Caco-2 (cell line): Measurements from ENCODE around the gene GCH1. TPM values are rescaled to one million over a fixed set of nuclear protein-coding genes. Genes with fewer than 3 reads are reported as not detected.

Experiments
- BruUV-seq: library from RNA; stranded (reverse); fragments of 400-500 nt; replicated peaks from 2 replicates; lab custom pipeline; 2021; lab: Mats Ljungman, UMichigan
- CTCF ChIA-PET: fragments of 300-600 bp; sonication (Branson Sonifier 250); formaldehyde crosslinking; loops from one replicate; lab custom pipeline; 2022; ENCODE audit warnings: antibody characterized with exemption; lab: Charles Lee
- POLR2A ChIA-PET: fragments of 300-600 bp; sonication (Branson Sonifier 250); formaldehyde crosslinking; loops from one replicate; lab custom pipeline; 2022; ENCODE audit warnings: antibody characterized with exemption; lab: Charles Lee
- DNase-seq, 2 experiments: peaks; one replicate each; pipeline versions ENCODE4 v3.0.0 to v3.0.0-alpha.2; 2020 to 2022
- H3K27me3 ChIP-seq: replicated peaks from 2 replicates; pipeline ENCODE4 v1.6.0; 2011; ENCODE audit warnings: low read length; ENCODE audit not compliant: control insufficient read depth, insufficient read depth
- H3K36me3 ChIP-seq: 2 replicates; pipeline ENCODE4 v1.5.1; 2011; ENCODE audit warnings: low read length; ENCODE audit not compliant: control insufficient read depth, insufficient read depth
- H3K4me1 ChIP-seq: fragments of 250-450 bp; sonication (Bioruptor Pico); 2 replicates; pipeline ENCODE4 v1.5.1; 2020; ENCODE audit warnings: mild to moderate bottlenecking
- H3K4me3 ChIP-seq: 2 replicates; pipeline ENCODE4 v1.5.1; 2011; ENCODE audit warnings: low read depth, mild to moderate bottlenecking, control low read depth, low read length
- H3K9me3 ChIP-seq: fragments of 250-450 bp; sonication (Bioruptor Pico); 2 replicates; pipeline ENCODE4 v1.5.1; 2020; ENCODE audit warnings: mild to moderate bottlenecking, moderate library complexity
- H3K27ac Mint-ChIP-seq: one replicate; pipeline ENCODE4 v1.8.0; 2022; ENCODE audit warnings: mixed read lengths; ENCODE audit not compliant: unreplicated experiment
- H3K27me3 Mint-ChIP-seq: one replicate; pipeline ENCODE4 v1.8.0; 2022; ENCODE audit warnings: mixed read lengths; ENCODE audit not compliant: insufficient read depth, unreplicated experiment
- H3K36me3 Mint-ChIP-seq: one replicate; pipeline ENCODE4 v1.8.0; 2022; ENCODE audit warnings: mild to moderate bottlenecking, mixed read lengths; ENCODE audit not compliant: insufficient read depth, unreplicated experiment
- H3K4me1 Mint-ChIP-seq: one replicate; pipeline ENCODE4 v1.8.0; 2022; ENCODE audit warnings: low read depth, mixed read lengths; ENCODE audit not compliant: unreplicated experiment
- H3K4me3 Mint-ChIP-seq: one replicate; pipeline ENCODE4 v1.8.0; 2022; ENCODE audit warnings: mild to moderate bottlenecking, moderate library complexity, mixed read lengths; ENCODE audit not compliant: unreplicated experiment
- H3K9me3 Mint-ChIP-seq: one replicate; pipeline ENCODE4 v1.8.0; 2022; ENCODE audit warnings: mixed read lengths; ENCODE audit not compliant: unreplicated experiment
- intact Hi-C: fragments of 100-400 bp; cut with micrococcal nuclease; formaldehyde crosslinking; loops from one replicate; pipeline ENCODE4 v1.10.0; 2022; ENCODE audit not compliant: unreplicated experiment
- total RNA-seq: library from RNA; stranded (reverse); gene quantifications from 2 replicates; pipeline ENCODE4 v1.2.3, GENCODE V29; 2022
- TF ChIP-seq, protein P1 (sequence below), 2 experiments: fragments of 200-600 bp in 1 of 2; IDR thresholded peaks; 1 replicate in 1 of 2; 2 replicates in 1 of 2; pipeline versions ENCODE4 v1.5.1 to v1.8.0; 2011 to 2022; ENCODE audit warnings: antibody characterized with exemption in 1 of 2, control low read depth in 1 of 2, inconsistent platforms in 1 of 2, low read depth in 1 of 2, low read length in 1 of 2, mild to moderate bottlenecking in 1 of 2, moderate library complexity in 1 of 2; ENCODE audit not compliant: insufficient read depth in 1 of 2, severe bottlenecking in 1 of 2, unreplicated experiment in 1 of 2

GCH1 gene
- total RNA-seq, 1 experiment from 2014 or later: 17.9 TPM

DNA sequence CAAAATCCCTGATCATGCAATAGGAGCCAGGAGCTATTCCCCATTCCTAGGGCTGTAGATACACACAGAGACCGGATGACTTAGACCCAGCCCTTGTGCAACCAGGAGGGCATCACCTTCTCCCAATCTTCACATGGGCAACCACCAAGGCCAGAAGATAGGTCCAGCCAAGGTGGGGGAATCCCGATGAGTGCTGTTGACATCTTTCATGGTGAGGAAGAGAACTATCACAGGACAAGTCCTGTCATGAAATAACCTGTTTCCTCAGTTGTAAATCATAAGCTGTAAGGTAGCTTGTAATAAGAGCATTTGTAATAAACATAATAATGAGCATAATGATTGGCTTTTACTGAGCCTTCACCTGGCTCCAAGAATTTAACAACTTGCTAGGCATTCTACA, 89.5 kb downstream of the GCH1 start:
- H3K9me3 ChIP-seq: no peaks in the 10 kb centered on the region
- POLR2A ChIA-PET: no interaction called here
- no peaks in the 10 kb centered on the region for H3K27me3 ChIP-seq
- no TSS peak for BruUV-seq
- H3K36me3 ChIP-seq: no peaks in the 10 kb centered on the region
- no peaks in the 10 kb centered on the region for H3K36me3 Mint-ChIP-seq
- no peak overlapping the region for H3K4me3 ChIP-seq
- H3K27me3 Mint-ChIP-seq: peaks cover 3% of the 10 kb centered on the region
- H3K4me1 ChIP-seq: no peaks in the 10 kb centered on the region
- no peak for DNase-seq
- no peak overlapping the region for H3K27ac Mint-ChIP-seq
- H3K4me3 Mint-ChIP-seq: no peak overlapping the region
- CTCF ChIA-PET: no interaction called here
- TF ChIP-seq, protein P1, sequence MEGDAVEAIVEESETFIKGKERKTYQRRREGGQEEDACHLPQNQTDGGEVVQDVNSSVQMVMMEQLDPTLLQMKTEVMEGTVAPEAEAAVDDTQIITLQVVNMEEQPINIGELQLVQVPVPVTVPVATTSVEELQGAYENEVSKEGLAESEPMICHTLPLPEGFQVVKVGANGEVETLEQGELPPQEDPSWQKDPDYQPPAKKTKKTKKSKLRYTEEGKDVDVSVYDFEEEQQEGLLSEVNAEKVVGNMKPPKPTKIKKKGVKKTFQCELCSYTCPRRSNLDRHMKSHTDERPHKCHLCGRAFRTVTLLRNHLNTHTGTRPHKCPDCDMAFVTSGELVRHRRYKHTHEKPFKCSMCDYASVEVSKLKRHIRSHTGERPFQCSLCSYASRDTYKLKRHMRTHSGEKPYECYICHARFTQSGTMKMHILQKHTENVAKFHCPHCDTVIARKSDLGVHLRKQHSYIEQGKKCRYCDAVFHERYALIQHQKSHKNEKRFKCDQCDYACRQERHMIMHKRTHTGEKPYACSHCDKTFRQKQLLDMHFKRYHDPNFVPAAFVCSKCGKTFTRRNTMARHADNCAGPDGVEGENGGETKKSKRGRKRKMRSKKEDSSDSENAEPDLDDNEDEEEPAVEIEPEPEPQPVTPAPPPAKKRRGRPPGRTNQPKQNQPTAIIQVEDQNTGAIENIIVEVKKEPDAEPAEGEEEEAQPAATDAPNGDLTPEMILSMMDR (IDR thresholded peaks at IDR 0.05; ENCODE audit: insufficient read depth in 1 of 2, low read depth in 1 of 2, low read length in 1 of 2, severe bottlenecking in 1 of 2, unreplicated experiment in 1 of 2): no peak
- intact Hi-C loops: no loop called here
- no peaks in the 10 kb centered on the region for H3K9me3 Mint-ChIP-seq
- H3K4me1 Mint-ChIP-seq: no peaks in the 10 kb centered on the region

GRCh38 chr14:54812617-54813016, 90.0 kb downstream of the GCH1 start:
- Histone ChIP-seq H3K9me3 (no peaks in the 10 kb centered on the region), H3K4me3 (no peak overlapping the region), H3K36me3 (no peaks in the 10 kb centered on the region), H3K27me3 (no peaks in the 10 kb centered on the region), H3K4me1 (no peaks in the 10 kb centered on the region)
- TF ChIP-seq, protein P1 (IDR thresholded peaks at IDR 0.05; ENCODE audit: insufficient read depth in 1 of 2, low read depth in 1 of 2, low read length in 1 of 2, severe bottlenecking in 1 of 2, unreplicated experiment in 1 of 2): no peak
- H3K4me3 Mint-ChIP-seq: no peak overlapping the region
- no peak overlapping the region for H3K27ac Mint-ChIP-seq
- BruUV-seq: no TSS peak
- H3K36me3 Mint-ChIP-seq: no peaks in the 10 kb centered on the region
- peaks cover 3% of the 10 kb centered on the region for H3K27me3 Mint-ChIP-seq
- DNase-seq: no peak
- no peaks in the 10 kb centered on the region for H3K9me3 Mint-ChIP-seq
- no peaks in the 10 kb centered on the region for H3K4me1 Mint-ChIP-seq
- POLR2A ChIA-PET: no interaction called here
- intact Hi-C loops: no loop called here
- CTCF ChIA-PET: no interaction called here

DNA sequence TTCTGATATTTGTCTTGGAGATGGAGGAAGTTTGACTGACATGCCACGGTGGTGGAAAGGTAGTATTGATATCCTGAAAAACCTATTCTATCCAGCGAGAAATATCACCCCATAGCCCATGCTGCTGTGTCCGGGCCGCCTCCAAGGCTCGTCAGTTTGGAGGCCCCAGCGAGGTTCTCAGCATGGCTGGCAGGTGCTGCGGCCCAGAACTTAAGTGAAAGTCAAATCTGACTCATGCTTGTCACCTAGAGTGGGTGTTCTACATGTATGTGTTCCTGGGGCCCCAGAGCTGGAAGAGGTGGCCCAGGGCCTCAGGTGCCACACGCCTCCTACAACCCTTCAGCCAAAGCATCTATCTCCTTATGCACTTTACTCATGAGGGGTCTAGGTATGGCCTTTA, 92.9 kb downstream of the GCH1 start:
- peaks cover 3% of the 10 kb centered on the region for H3K27me3 Mint-ChIP-seq
- TF ChIP-seq, protein P1 (IDR thresholded peaks at IDR 0.05; ENCODE audit: insufficient read depth in 1 of 2, low read depth in 1 of 2, low read length in 1 of 2, severe bottlenecking in 1 of 2, unreplicated experiment in 1 of 2): no peak
- ChIA-PET POLR2A (no interaction called here), CTCF (no interaction called here)
- intact Hi-C loops: loop anchor here (5.0 kb wide), 2 partner anchors 302 to 367 kb away; partner anchors contain the start of genes CGRRF1 and CNIH1
- no peaks in the 10 kb centered on the region for H3K4me1 Mint-ChIP-seq
- DNase-seq: no peak
- Histone ChIP-seq H3K4me3 (no peak overlapping the region), H3K27me3 (no peaks in the 10 kb centered on the region), H3K36me3 (no peaks in the 10 kb centered on the region), H3K4me1 (0 out of 2 replicates have a peak, but pooled peaks cover 3% of the 10 kb centered on the region), H3K9me3 (no peaks in the 10 kb centered on the region)
- H3K27ac Mint-ChIP-seq: no peak overlapping the region
- H3K36me3 Mint-ChIP-seq: no peaks in the 10 kb centered on the region
- no TSS peak for BruUV-seq
- no peak overlapping the region for H3K4me3 Mint-ChIP-seq
- no peaks in the 10 kb centered on the region for H3K9me3 Mint-ChIP-seq
